ENCODE results near the gene EXOC3L4.

DNA sequence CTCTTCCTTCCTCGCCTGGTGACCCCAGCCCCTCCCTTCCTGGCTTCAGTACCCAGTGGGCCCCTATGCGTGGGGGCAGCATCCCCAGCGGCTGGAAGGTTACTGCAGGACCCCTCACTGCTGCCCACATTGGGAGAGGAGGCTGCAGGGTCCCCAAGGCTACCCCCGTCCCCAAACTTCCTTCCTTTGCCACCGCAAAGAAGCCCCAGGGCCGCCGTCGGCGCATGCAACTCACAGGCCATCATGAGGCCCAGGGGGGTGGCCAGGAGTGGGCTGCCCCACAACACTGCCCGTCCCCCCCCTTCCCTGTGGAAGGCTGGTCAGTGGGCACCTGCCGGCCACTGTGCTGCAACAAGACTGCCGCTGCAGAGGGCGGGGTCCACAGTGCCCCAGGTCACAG, 19.2 kb downstream of the EXOC3L4 start:
- TF ChIP-seq POLR2AphosphoS5 (IDR thresholded peaks at IDR 0.05; ENCODE audit: low read depth): no peak
- TF ChIP-seq, protein P1, sequence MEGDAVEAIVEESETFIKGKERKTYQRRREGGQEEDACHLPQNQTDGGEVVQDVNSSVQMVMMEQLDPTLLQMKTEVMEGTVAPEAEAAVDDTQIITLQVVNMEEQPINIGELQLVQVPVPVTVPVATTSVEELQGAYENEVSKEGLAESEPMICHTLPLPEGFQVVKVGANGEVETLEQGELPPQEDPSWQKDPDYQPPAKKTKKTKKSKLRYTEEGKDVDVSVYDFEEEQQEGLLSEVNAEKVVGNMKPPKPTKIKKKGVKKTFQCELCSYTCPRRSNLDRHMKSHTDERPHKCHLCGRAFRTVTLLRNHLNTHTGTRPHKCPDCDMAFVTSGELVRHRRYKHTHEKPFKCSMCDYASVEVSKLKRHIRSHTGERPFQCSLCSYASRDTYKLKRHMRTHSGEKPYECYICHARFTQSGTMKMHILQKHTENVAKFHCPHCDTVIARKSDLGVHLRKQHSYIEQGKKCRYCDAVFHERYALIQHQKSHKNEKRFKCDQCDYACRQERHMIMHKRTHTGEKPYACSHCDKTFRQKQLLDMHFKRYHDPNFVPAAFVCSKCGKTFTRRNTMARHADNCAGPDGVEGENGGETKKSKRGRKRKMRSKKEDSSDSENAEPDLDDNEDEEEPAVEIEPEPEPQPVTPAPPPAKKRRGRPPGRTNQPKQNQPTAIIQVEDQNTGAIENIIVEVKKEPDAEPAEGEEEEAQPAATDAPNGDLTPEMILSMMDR (IDR thresholded peaks at IDR 0.05; ENCODE audit: insufficient read depth, low read length): no peak

Measured in HL-60 (cell line).